Muscle of leg (tissue), 11 donors: ENCODE data around the gene TTLL5. TPM values are rescaled to one million over a fixed set of nuclear protein-coding genes. Genes with fewer than 3 reads are reported as not detected.

Experiments
- DNase-seq: peaks from one replicate; pipeline ENCODE4 v3.0.0; 2013
- H3K27ac ChIP-seq: one replicate; pipeline ENCODE4 v1.5.1; 2013; ENCODE audit warnings: mild to moderate bottlenecking, low read length, control low read depth
- H3K27me3 ChIP-seq: one replicate; pipeline ENCODE4 v1.6.1; 2013; ENCODE audit warnings: low read length; ENCODE audit not compliant: control insufficient read depth, insufficient read depth
- H3K36me3 ChIP-seq: one replicate; pipeline ENCODE4 v1.6.1; 2013; ENCODE audit warnings: low read length; ENCODE audit not compliant: control insufficient read depth, insufficient read depth
- H3K4me1 ChIP-seq: one replicate; pipeline ENCODE4 v1.6.1; 2013; ENCODE audit warnings: low read length; ENCODE audit not compliant: control insufficient read depth, insufficient read depth
- H3K4me3 ChIP-seq: one replicate; pipeline ENCODE4 v1.5.1; 2013; ENCODE audit warnings: low read length, control low read depth
- H3K9me3 ChIP-seq: replicated peaks from 2 replicates; pipeline ENCODE4 v1.6.1; 2013; ENCODE audit warnings: low read depth, low read length; ENCODE audit not compliant: control insufficient read depth
- WGBS: methylation state at CpG from one replicate; pipeline ENCODE4 v1.1.5; 2013; ENCODE audit warnings: missing lambda C conversion rate; ENCODE audit not compliant: insufficient coverage; 5-methylcytosine and 5-hydroxymethylcytosine counted together
- polyA plus RNA-seq, 8 donors: library from polyadenylated mRNA; unstranded; fragments of 120-200 nt; gene quantifications; one replicate each; pipeline versions ENCODE4 v1.2.1 to v1.2.3, GENCODE V29; 2013; ENCODE audit warnings: inconsistent platforms in 1 of 8, low replicate concordance in 1 of 8; ENCODE audit not compliant: insufficient read length in 8 of 8, insufficient read depth in 1 of 8
- total RNA-seq: library from RNA; stranded (reverse); fragments of 120-200 nt; gene quantifications from one replicate; pipeline ENCODE4 v1.2.4, GENCODE V29; 2013

Gene TTLL5
- total and polyA plus RNA-seq, 9 donors = 12.0 to 21.1 (median 15.2) TPM

- peaks cover 14% of the 10 kb centered on the region for H3K4me1 ChIP-seq
- H3K4me3 ChIP-seq = no peak overlapping the region
- H3K9me3 ChIP-seq = no peaks in the 10 kb centered on the region
- 47% methylated on average over 3 of the region's 4 CpGs for WGBS
- H3K27me3 ChIP-seq = no peaks in the 10 kb centered on the region
- H3K27ac ChIP-seq = no peak overlapping the region
- no peak for DNase-seq
- H3K36me3 ChIP-seq = peaks cover 2% of the 10 kb centered on the region
These were observed 33.6 kb upstream of the TTLL5 start for GRCh38 chr14:75627406-75627805.

- Histone ChIP-seq H3K9me3 (no peaks in the 10 kb centered on the region), H3K4me1 (peaks cover 14% of the 10 kb centered on the region), H3K27me3 (no peaks in the 10 kb centered on the region), H3K27ac (no peak overlapping the region), H3K36me3 (peaks cover 2% of the 10 kb centered on the region), H3K4me3 (no peak overlapping the region)
- DNase-seq = no peak
- WGBS = 80% methylated on average over 1 of the region's 3 CpGs
These were observed 32.2 kb upstream of the TTLL5 start for GRCh38 chr14:75628816-75629215.

DNA sequence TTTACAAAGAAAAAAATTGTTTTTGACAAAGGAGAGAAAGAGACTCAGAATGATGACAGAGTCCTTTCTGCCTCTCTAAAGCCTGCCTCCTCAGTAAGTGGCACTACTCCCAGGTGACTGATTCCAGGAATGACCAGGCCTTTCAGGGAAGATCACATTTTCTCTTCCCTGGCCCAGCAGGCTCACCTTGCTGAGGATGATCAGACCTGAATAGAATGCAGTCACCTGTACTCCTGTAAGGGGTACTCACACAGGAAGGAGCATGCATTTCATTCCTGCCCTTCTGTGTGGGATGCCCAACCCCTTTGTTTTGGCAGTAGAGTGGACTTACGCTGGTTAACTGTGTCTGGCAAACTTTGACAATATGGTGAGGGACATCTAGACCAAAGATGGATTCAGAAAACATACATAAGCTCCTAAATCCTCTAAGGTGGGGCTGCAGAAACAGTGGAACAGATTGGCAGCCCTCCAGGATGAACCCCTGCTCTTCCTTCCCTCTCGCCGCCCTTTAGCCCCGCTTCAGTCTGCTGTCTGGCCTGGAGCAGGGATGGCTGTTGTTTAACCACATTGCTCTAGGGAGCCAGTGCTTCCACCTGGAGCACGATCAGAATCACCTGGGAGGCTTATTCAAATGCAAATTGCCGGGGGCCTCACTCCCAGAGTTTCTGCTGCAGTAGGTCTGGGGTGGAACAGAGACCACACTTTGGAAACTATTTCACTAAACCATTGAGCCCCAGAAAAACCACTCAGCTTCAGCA lies 30.2 kb upstream of the TTLL5 start:
- Histone ChIP-seq H3K36me3 (peaks cover 5% of the 10 kb centered on the region), H3K9me3 (no peaks in the 10 kb centered on the region), H3K27ac (no peak overlapping the region), H3K4me1 (peaks cover 14% of the 10 kb centered on the region), H3K4me3 (no peak overlapping the region), H3K27me3 (no peaks in the 10 kb centered on the region)
- DNase-seq = no peak
- 38% methylated on average over 2 of the region's 6 CpGs for WGBS

DNA sequence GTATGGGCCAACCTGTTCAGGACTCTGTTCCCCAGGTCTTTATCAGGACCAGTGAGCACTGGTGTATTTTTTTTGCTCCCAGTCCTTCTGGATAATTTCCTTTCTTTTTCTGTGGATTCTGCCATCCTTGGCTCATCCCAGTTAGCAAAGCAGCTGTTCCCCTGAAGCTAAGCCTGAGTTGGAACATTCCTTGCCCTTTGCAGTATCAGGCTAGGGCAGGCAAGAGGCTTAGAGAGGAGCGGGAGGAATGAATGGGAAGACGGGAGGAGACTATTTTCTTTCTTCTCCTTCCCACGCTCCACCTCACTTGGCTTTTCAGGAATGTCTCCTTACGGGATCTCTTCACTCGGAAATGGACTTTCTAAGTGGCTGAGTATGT lies 29.6 kb upstream of the TTLL5 start:
- no peak overlapping the region for H3K4me3 ChIP-seq
- H3K4me1 ChIP-seq = peaks cover 16% of the 10 kb centered on the region
- H3K36me3 ChIP-seq = peaks cover 5% of the 10 kb centered on the region
- H3K27ac ChIP-seq = no peak overlapping the region
- H3K9me3 ChIP-seq = no peaks in the 10 kb centered on the region
- WGBS = no CpG with 5 or more reads among the region's 5 CpGs
- no peaks in the 10 kb centered on the region for H3K27me3 ChIP-seq
- DNase-seq = peak; percentile 33

GRCh38 chr14:75634848-75635247 lies 26.2 kb upstream of the TTLL5 start:
- H3K36me3 ChIP-seq = peaks cover 5% of the 10 kb centered on the region
- H3K9me3 ChIP-seq = no peaks in the 10 kb centered on the region
- DNase-seq = no peak
- WGBS = 83% methylated on average over 4 of the region's 5 CpGs
- H3K4me3 ChIP-seq = no peak overlapping the region
- no peaks in the 10 kb centered on the region for H3K27me3 ChIP-seq
- peaks cover 21% of the 10 kb centered on the region for H3K4me1 ChIP-seq
- H3K27ac ChIP-seq = no peak overlapping the region

DNA sequence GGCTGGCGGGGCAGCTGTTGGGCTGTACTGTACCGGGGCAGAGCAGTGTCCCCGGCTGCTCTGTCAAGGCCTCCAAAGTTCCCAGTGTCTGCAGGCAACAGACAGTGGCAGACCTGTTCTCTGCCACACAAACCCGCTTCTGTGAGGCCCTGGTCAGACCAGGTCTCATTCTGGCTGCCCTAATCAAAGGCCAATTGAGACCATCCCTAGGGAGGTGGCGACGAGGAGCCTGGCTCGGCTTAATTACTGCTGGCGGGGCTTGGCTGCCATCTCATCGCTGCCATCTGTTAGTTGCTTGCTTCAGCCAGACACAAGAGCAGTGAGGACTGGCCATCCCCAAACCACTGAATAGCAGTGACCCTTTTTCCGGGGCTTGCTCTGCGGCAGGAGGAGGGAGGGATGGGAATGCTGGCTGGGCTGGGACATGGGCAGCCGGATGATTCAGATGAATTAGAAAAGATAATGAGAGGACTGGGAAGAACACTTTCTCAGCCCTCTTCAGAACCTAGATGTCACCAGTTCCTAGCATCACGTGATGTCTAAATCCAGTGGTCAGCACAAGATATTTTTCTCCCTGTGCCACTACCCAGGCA lies 24.9 kb upstream of the TTLL5 start:
- no peak overlapping the region for H3K27ac ChIP-seq
- DNase-seq = peak; percentile 36
- peaks cover 16% of the 10 kb centered on the region for H3K4me1 ChIP-seq
- H3K4me3 ChIP-seq = no peak overlapping the region
- no peaks in the 10 kb centered on the region for H3K9me3 ChIP-seq
- 54% methylated on average over 6 of the region's 13 CpGs for WGBS
- H3K27me3 ChIP-seq = no peaks in the 10 kb centered on the region
- H3K36me3 ChIP-seq = peaks cover 8% of the 10 kb centered on the region

- Histone ChIP-seq H3K27ac (no peak overlapping the region), H3K9me3 (no peaks in the 10 kb centered on the region), H3K4me3 (no peak overlapping the region), H3K4me1 (peaks cover 23% of the 10 kb centered on the region), H3K36me3 (peaks cover 15% of the 10 kb centered on the region), H3K27me3 (no peaks in the 10 kb centered on the region)
- 57% methylated on average over 3 of the region's 3 CpGs for WGBS
- no peak for DNase-seq
These were observed 20.2 kb upstream of the TTLL5 start for GRCh38 chr14:75640876-75641275.

DNA sequence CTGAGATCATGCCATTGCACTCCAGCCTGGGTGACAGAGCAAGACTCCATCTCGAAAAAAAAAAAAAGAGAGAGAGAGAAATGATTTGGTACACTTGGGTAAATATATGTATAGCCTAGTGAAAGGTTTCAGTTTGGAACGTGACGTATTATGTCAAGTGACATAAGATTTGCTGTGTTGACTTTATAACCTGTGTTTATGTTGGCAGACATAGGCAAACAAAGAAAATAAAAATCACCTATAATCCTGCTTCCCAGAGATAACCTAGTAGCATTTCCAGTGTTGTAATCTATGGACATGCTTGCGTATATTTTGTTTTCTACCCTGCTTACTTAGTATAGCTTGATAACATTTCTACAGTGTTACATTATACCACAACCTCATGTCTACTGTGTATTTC lies 17.1 kb upstream of the TTLL5 start:
- Histone ChIP-seq H3K9me3 (no peaks in the 10 kb centered on the region), H3K36me3 (peaks cover 25% of the 10 kb centered on the region), H3K27me3 (no peaks in the 10 kb centered on the region), H3K27ac (peak overlapping the region; percentile 69), H3K4me3 (no peak overlapping the region), H3K4me1 (peaks cover 38% of the 10 kb centered on the region)
- WGBS = no CpG with 5 or more reads among the region's 4 CpGs
- no peak for DNase-seq

DNA sequence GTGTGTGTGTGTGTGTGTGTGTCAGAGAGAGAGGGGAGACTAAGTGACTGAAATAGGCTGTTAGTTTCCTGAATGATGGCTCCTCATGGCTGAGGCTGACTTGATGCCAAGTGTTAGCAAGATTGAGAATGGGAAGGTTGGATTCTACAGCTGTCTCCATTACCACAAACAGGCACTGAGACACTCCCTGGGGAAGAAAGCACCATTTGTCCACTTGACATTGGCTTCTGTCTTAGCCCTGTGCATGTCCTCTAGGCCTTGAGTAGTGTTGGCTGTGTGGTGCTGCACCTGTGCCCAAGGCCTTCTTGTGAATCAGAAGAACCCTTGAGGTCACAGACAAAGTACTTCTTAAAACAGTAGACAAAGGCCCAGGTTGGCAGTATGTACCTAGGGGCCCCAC lies 16.0 kb upstream of the TTLL5 start:
- peaks cover 34% of the 10 kb centered on the region for H3K36me3 ChIP-seq
- peaks cover 41% of the 10 kb centered on the region for H3K4me1 ChIP-seq
- peak; percentile 66 for DNase-seq
- H3K9me3 ChIP-seq = no peaks in the 10 kb centered on the region
- H3K27ac ChIP-seq = peak overlapping the region; percentile 69
- no peak overlapping the region for H3K4me3 ChIP-seq
- no peaks in the 10 kb centered on the region for H3K27me3 ChIP-seq

GRCh38 chr14:75646762-75647161 lies 14.3 kb upstream of the TTLL5 start:
- WGBS = 64% methylated on average over 4 of the region's 6 CpGs
- no peak for DNase-seq
- Histone ChIP-seq H3K36me3 (peaks cover 42% of the 10 kb centered on the region), H3K27me3 (no peaks in the 10 kb centered on the region), H3K9me3 (no peaks in the 10 kb centered on the region), H3K4me1 (peaks cover 49% of the 10 kb centered on the region), H3K27ac (peak overlapping the region; percentile 67), H3K4me3 (no peak overlapping the region)
